ENCODE data around the gene TBCC.
A peak's percentile ranks its signal among the peaks of the same experiment; 100 is the strongest.

Gene TBCC

DNA sequence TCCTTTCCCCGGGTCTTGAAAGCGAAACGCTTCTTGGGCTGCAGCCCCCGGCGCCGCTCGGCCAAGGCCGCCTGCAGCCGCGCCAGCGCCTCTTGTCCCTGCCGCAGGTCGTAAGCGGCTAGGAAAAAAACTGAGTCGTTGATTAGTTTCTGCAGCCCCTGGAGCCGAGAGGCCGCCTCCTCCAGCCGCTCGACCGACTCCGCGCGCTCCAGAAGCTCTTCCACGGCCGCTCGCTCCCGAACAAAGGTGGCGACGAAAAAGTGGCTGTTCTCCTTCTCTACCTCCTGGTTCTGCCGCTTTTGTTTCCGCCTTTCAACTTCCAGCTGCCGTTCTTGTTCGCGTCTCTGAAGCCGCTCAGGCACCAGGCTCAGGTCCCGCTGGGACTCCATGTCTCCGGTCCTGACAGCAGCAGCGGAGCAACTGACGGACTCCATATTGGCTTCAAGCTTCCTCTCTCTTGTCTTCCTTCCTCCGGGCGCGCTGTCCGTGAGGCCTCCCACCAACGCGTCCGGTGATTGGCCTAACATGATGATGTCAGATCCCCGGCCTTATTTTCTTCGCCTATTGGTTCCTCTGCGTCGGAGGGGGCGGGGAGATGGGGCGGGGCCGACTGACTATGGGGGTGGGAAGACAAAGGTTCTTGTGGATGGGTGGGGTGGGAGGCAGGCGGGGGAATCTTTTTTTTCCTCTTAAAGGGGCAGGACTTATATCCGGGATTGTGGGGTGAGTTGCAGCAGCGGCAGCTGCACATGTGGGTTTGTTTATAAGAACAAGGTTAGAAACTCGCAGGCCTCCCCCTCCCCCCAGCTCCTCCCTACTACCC is at the start of gene TBCC:
Gene TBCC (minus strand): TSS at position 464 of the 823 bp plus-strand sequence. CDS start 30 bp downstream, at position 434.
- TF ChIP-seq EZH2 (IDR thresholded peaks at IDR 0.05; ENCODE audit: borderline replicate concordance, low read depth, low read length, severe bottlenecking) (no peak), CTCF (IDR thresholded peaks at IDR 0.05; ENCODE audit: borderline replicate concordance, extremely low read depth, low read length, poor library complexity, severe bottlenecking) (no peak)
- peak within 1 kb of the TSS; percentile 99 for H3K4me2 ChIP-seq (ENCODE audit: insufficient read depth, low read length)

GRCh38 chr6:42795651-42796050 is 49.7 kb upstream of the TBCC start:
- TF ChIP-seq CTCF (IDR thresholded peaks at IDR 0.05; ENCODE audit: borderline replicate concordance, extremely low read depth, low read length, poor library complexity, severe bottlenecking) = no peak
- TF ChIP-seq EZH2 (IDR thresholded peaks at IDR 0.05; ENCODE audit: borderline replicate concordance, low read depth, low read length, severe bottlenecking) = no peak
- no peaks in the 10 kb centered on the region for H3K4me1 ChIP-seq (ENCODE audit: insufficient read depth, low read length)
- no peak overlapping the region for H3K27ac ChIP-seq (ENCODE audit: low read length)
- peaks cover 20% of the 10 kb centered on the region for H3K79me2 ChIP-seq (ENCODE audit: insufficient read depth, low read length)
- DNase-seq = no peak
- H3K36me3 ChIP-seq (ENCODE audit: insufficient read depth, low read length) = no peaks in the 10 kb centered on the region
- no peak overlapping the region for H3K4me2 ChIP-seq (ENCODE audit: insufficient read depth, low read length)
- no peak overlapping the region for H3K4me3 ChIP-seq (ENCODE audit: low read depth in 1 of 2, low read length in 2 of 2)
- no peaks in the 10 kb centered on the region for H3K9me3 ChIP-seq (ENCODE audit: insufficient read depth, low read length, severe bottlenecking)
- H2AFZ ChIP-seq (ENCODE audit: low read depth, low read length) = no peak overlapping the region
- H4K20me1 ChIP-seq (ENCODE audit: insufficient read depth, low read length) = peaks cover under 1% of the 10 kb centered on the region; the same call in 1 of the 2 replicates
- H3K27me3 ChIP-seq (ENCODE audit: insufficient read depth, low read length, poor library complexity) = no peaks in the 10 kb centered on the region
- no peak for ATAC-seq (ENCODE audit: insufficient read depth, low read depth)
- no peak overlapping the region for H3K9ac ChIP-seq (ENCODE audit: low read depth, low read length)

More for the DNA sequence above, at the start of gene TBCC:
- Histone ChIP-seq H3K36me3 (ENCODE audit: insufficient read depth, low read length) (peaks cover 3% of the 10 kb centered on the region; the same call in 1 of the 2 replicates), H3K27me3 (ENCODE audit: insufficient read depth, low read length, poor library complexity) (no peaks in the 10 kb centered on the region), H3K9ac (ENCODE audit: low read depth, low read length) (peak within 1 kb of the TSS; percentile 78), H3K4me1 (ENCODE audit: insufficient read depth, low read length) (peaks cover 36% of the 10 kb centered on the region), H3K9me3 (ENCODE audit: insufficient read depth, low read length, severe bottlenecking) (no peaks in the 10 kb centered on the region), H4K20me1 (ENCODE audit: insufficient read depth, low read length) (peaks cover 18% of the 10 kb centered on the region), H2AFZ (ENCODE audit: low read depth, low read length) (peak within 1 kb of the TSS; percentile 96), H3K79me2 (ENCODE audit: insufficient read depth, low read length) (peaks cover 21% of the 10 kb centered on the region), H3K4me3 (ENCODE audit: low read depth in 1 of 2, low read length in 2 of 2) (peak within 1 kb of the TSS; percentile 80 to 97), H3K27ac (ENCODE audit: low read length) (peak within 1 kb of the TSS; percentile 97)
- ATAC-seq (ENCODE audit: insufficient read depth, low read depth) = peak; percentile 85
- peak; percentile 96 for DNase-seq

DNA sequence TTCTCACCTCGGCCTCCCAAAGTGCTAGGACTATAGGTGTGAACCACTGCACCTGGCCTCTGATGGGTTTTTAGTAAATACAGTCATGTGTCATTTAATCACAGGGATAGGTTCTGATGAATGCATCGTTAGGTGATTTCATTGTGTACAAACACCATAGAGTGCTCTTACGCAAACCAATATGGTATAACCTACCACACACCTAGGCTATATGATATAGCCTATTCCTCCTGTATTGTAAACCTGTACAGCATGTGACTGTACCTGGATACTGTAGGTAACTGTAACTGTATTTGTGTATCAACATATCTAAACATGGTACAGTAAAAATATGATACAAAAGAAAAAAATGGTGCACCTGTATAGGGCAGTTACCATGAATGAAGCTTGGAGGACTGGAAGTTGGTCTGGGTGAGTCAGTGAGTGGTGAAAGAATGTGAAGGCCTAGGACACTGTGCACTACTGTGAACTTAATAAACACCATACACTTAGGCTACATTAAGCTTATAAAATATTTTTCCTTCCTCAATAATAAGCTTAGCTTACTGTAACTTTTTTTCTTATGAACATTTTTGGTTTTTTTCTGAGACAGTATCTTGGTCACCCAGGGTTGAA is 45.9 kb upstream of the TBCC start:
- Histone ChIP-seq H3K36me3 (ENCODE audit: insufficient read depth, low read length) (no peaks in the 10 kb centered on the region), H3K27me3 (ENCODE audit: insufficient read depth, low read length, poor library complexity) (no peaks in the 10 kb centered on the region), H3K9ac (ENCODE audit: low read depth, low read length) (no peak overlapping the region), H3K9me3 (ENCODE audit: insufficient read depth, low read length, severe bottlenecking) (no peaks in the 10 kb centered on the region), H3K4me2 (ENCODE audit: insufficient read depth, low read length) (no peak overlapping the region), H3K4me1 (ENCODE audit: insufficient read depth, low read length) (no peaks in the 10 kb centered on the region), H4K20me1 (ENCODE audit: insufficient read depth, low read length) (peaks cover 3% of the 10 kb centered on the region; the same call in 1 of the 2 replicates), H2AFZ (ENCODE audit: low read depth, low read length) (no peak overlapping the region), H3K79me2 (ENCODE audit: insufficient read depth, low read length) (peaks cover 54% of the 10 kb centered on the region), H3K4me3 (ENCODE audit: low read depth in 1 of 2, low read length in 2 of 2) (no peak overlapping the region), H3K27ac (ENCODE audit: low read length) (no peak overlapping the region)
- ATAC-seq (ENCODE audit: insufficient read depth, low read depth) (no peak), DNase-seq (no peak)
- no peak for TF ChIP-seq EZH2 (IDR thresholded peaks at IDR 0.05; ENCODE audit: borderline replicate concordance, low read depth, low read length, severe bottlenecking)
- TF ChIP-seq CTCF (IDR thresholded peaks at IDR 0.05; ENCODE audit: borderline replicate concordance, extremely low read depth, low read length, poor library complexity, severe bottlenecking) = no peak

Measured in DND-41 (cell line).